Vagina (tissue), 2 donors: Measurements from ENCODE around the gene USP34.

ENCODE experiments used
- POLR2A ChIP-seq, 2 donors: fragments of 450-650 bp; IDR thresholded peaks; one replicate each; pipeline ENCODE4 v1.6.1; 2017; ENCODE audit warnings: antibody characterized with exemption in 2 of 2, mild to moderate bottlenecking in 2 of 2, moderate library complexity in 2 of 2
- POLR2AphosphoS5 ChIP-seq, 2 donors: sonication (generic); formaldehyde crosslinking; IDR thresholded peaks; one replicate each; pipeline ENCODE4 v1.9.0; 2017; ENCODE audit warnings: antibody characterized with exemption in 2 of 2, mild to moderate bottlenecking in 2 of 2, low read depth in 1 of 2; ENCODE audit not compliant: insufficient read depth in 1 of 2
- TF ChIP-seq, protein P1 (sequence below), 3 experiments: fragments of 450-650 bp in 2 of 3; fragments of 200-600 bp in 1 of 3; sonication (generic) in 1 of 3; IDR thresholded peaks; one replicate each; pipeline ENCODE4 v1.5.1; 2017 to 2019; ENCODE audit warnings: antibody characterized with exemption in 3 of 3, mild to moderate bottlenecking in 2 of 3, moderate library complexity in 2 of 3

DNA sequence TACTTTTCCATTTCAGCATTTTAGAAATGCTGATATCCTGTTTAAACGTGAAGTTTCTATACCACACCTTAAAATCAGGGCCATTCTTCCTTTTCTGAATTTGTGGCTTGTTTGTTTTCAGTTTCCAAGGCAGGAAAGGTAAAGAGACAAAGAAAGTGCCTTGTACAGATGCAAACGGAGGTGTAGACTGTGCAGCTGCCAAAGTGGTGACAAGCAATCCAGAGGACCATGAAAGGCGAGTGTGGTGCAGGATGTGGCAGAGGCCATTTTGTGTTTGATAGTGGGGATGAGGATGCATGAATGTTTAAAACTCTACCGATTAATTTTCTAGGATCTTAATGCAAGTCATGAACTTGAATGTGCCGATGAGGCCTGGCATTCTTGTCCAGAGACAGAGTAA is 308.2 kb downstream of the USP34 start:
- TF ChIP-seq POLR2A (IDR thresholded peaks at IDR 0.05) = no peak
- TF ChIP-seq, protein P1, sequence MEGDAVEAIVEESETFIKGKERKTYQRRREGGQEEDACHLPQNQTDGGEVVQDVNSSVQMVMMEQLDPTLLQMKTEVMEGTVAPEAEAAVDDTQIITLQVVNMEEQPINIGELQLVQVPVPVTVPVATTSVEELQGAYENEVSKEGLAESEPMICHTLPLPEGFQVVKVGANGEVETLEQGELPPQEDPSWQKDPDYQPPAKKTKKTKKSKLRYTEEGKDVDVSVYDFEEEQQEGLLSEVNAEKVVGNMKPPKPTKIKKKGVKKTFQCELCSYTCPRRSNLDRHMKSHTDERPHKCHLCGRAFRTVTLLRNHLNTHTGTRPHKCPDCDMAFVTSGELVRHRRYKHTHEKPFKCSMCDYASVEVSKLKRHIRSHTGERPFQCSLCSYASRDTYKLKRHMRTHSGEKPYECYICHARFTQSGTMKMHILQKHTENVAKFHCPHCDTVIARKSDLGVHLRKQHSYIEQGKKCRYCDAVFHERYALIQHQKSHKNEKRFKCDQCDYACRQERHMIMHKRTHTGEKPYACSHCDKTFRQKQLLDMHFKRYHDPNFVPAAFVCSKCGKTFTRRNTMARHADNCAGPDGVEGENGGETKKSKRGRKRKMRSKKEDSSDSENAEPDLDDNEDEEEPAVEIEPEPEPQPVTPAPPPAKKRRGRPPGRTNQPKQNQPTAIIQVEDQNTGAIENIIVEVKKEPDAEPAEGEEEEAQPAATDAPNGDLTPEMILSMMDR (IDR thresholded peaks at IDR 0.05) = no peak
- no peak for TF ChIP-seq POLR2AphosphoS5 (IDR thresholded peaks at IDR 0.05; ENCODE audit: insufficient read depth in 1 of 2, low read depth in 1 of 2)
